Right ventricle myocardium inferior (tissue), 1 donor: Measurements from ENCODE around the gene CACTIN. TPM values are rescaled to one million over a fixed set of nuclear protein-coding genes. Genes with fewer than 3 reads are reported as not detected.
"Not testable (repeated sequence)": the region's sequence is repeated elsewhere in the genome, so short reads cannot be mapped to it uniquely, and the experiment has no call there.

Source experiments
- ATAC-seq: fragments of 200-7000 bp; cut with Tn5 transposase; one replicate; pipeline ENCODE4 v1.9.1; 2020; ENCODE audit warnings: mild to moderate bottlenecking, moderate library complexity
- DNase-seq: peaks from one replicate; pipeline ENCODE4 v3.0.0; 2021; ENCODE audit errors: missing footprints
- intact Hi-C: fragments of 100-400 bp; cut with DNase I; formaldehyde crosslinking; loops from one replicate; pipeline ENCODE4 v1.11.0; 2022
- long read RNA-seq: library from polyadenylated mRNA; unstranded; transcript quantifications from one replicate; pipeline ENCODE4 v2.0.0, GENCODE V29; 2021
- total RNA-seq: library from RNA; stranded (reverse); fragmentation: NEBNext Ultra II Directional; extraction: Animal tissue kit (Norgen Biotek cat#: 25700); gene quantifications from one replicate; pipeline ENCODE4 v1.2.1, GENCODE V29; 2021
- donor health status: DM: no; HTN: yes; CAD: no; lungs with severe emphysema.

The CACTIN gene
- total RNA-seq: 12.6 TPM
- long read RNA-seq, transcript CACTIN-203 (10 exons, 3,612 nt): major isoform, 12 of 23 reads
- long read RNA-seq, partial matches to known transcripts: 5 of 23 reads
- long read RNA-seq, other reads (novel, unspliced or antisense): 5 of 23 reads

DNA sequence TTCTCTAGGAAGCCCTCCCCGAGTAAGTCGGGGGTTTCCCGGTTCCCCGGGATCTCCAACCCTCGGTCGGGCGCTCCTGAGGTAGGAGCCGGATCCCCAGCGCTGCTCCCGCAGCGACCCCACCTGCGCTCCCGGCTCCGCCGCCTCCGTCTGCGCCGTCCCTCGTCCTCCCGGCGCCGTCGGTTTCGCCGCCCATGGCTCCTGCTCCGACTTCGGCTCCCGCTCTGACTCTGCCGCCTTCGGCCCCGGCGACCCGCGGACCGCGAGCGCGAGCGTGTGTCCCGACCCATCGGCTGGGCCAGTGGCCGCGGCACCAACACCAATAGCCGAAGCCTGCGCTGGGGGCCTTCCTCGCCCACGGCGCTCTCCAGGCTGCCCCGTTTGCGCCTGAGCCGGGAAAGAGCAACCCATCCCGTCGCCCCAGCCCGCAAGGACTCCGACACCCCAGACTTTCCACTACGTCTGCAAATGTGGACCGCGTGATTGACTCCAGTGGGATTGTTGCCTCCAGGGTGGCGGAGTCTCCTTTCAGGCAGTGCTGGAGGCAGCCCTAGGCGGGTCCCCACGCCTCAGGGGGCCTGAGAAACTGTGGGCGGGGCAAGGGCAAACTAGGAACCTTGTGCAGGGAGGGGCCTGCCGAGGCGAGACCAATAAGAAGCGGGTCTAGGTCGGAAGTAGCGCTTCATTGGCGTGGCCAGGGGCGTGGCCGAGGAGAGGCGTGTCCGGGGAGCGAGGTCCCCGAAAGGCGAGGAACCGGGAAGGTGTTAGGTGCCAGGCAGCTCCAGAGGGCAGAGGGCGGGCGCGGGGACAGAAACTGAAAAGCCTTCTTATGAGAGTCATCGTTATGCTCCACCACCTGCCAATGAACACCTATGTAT lies at the start of gene CACTIN:
Gene CACTIN, minus strand, starts transcription at position 318 of the 878 bp plus-strand sequence. Its CDS starts 28 bp downstream, at position 290.
- DNase-seq (peak; percentile 100), ATAC-seq (peak; percentile 98)
- intact Hi-C loops: no loop called here

DNA sequence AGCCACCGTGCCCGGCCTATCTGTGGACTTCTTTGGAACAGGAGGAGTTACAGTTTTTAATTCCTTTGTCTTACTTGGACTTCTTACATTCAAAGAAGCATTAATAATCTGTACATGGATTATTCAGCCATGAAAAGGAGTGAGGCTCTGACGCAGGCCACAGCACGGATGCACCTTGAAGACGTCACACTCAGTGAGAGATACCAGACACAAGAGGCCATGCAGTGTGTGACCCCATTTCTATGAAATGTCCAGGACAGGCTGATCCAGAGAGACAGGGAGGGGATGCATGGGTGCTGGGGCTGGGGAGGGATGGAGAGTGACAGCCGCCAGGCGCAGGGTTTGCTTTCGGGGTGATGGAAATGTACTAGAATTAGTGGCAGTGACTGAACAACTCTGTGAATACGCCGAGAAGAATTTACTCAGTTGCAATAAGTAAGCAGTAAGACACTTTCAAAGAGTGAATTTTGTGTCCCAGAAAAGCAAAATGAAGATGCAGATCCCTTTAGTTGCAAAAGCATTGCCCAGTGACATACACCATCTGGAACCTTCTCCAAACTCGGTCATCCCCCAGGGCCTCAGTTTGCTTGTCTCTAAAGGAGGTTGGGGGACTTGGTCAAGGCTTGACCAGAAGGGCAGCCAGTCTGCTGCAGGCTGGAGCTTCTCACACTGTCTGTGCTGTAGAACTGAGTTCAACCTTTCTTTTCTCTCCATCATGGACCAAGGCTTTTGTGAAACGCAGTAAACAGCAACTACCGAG lies 48.4 kb upstream of the CACTIN start:
- ATAC-seq: no peak
- intact Hi-C loops: no loop called here
- no peak for DNase-seq

DNA sequence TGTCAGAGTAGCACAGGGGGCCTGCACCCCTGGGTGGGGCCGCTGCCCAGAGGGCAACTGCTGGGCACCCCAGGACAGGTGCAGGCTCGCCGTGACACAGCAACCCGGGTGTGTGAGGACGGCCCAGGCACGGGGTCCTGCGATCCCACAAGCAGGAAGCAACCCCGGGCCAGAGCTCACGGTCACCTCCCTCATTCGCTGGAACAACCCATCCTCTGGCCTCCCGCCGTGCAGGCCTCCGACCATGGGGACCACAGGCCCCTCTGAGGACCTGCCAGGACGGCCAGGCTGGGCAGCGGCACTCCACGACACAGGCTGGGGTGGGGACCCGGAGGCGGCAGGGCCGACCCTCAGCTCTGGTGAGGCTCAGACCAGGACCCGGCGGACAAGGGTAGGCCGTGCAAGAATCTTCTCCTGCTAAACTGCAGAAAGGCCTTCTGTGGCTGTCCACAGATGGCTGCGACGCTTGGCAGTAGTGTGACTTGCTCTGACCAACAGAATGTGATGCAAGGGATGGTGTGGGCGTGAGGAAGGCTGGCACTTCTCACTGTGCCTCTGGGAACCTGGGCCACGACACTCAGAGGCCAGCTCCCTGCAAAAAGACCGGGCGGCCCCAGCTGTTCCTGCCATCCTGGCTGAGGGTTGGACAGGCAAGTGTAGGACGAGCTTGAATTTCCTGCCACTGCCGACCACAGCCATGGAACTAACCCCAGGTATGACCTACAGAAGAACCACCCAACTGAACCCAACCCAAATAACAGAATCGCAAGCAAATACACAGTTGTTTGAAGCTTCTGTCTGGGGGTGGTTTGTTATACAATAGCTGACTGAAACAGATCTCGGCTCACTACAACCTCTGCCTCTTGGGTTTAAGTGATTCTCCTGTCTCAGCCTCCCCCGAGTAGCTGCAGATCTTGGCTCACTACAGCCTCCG lies 47.2 kb upstream of the CACTIN start:
- ATAC-seq: no peak
- intact Hi-C loops: no loop called here
- DNase-seq: no peak

DNA sequence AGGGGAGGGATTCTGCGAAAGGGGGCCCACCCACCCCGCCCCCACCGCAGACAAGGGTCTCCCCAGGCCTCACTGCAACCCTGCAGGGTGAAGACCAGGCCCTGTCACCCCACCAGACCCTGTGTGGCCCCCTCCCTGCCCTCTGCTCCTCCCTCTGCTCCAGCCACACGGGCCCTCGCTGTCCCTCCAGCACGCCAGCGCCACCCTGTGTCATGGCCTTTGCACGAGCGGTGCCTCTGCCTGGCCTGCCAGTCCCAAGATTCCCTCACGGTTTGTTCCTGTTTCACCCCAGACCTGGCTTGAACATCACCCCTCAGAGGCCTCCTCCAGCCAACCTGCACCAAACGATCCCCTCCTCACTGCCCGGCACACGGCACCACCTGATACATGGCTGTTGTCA lies 46.4 kb upstream of the CACTIN start:
- DNase-seq (no peak), ATAC-seq (no peak)
- intact Hi-C loops: no loop called here

DNA sequence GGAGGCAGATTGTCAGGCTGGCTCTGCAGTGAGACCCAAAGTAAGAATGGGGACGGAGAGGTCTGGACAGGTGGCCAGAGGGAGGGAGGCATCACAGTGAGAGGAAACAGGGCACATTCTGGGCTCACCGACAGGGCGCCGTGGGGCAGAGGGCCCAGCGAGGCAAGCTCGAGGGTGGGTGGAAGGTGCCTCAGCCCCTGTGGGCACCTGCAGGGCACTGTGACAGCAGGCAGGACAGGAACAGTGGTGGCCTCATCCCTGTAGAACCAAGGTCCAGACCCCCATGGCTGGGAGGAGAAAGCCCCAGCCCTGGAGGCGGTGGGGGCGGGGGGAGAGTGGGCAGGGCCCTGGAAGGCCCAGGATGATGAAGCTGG lies 46.0 kb upstream of the CACTIN start:
- ATAC-seq: no peak
- intact Hi-C loops: no loop called here

DNA sequence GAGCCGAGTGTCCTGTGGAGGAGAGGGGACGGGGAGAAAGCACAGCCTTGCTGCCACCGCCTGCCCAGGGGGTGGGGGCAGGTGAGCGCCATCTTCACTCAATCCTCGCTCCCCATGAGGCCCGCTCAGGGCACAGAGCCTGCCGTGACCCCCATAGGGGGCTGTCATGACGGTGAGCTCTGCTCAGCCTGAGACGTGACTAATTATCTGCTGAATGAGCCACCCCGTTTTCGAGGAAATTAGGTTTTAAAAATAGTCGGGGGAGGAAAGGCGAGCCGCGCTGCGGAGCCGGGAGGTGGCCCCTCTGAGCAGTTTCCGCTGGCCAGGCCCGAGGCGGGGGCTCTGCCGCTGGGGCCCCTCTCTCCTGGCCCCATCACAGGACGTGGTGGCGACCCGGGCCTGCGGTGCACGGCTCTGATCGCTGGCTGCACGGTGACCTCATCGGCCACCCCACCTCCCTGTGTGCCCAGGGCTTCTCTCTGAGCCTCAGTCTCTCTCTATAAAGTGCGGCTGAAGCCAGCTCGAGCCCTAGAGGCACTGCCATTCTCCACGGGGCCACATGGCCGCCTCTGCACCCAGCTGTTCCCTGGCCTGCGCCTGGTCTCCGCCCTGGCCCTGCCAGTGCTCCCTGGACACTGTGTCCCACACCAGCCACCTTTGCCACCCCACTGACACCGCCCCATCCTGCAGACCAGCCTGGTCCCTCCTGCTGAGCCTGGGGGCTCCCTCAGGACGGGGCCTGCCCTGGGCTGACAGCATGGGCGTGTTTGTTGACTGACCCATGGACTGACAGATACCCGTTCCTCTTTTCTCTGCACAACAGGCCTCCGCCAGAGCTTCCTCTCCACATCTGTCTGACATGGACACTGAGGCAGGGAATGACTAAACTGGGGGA lies 45.3 kb upstream of the CACTIN start:
- intact Hi-C loops: no loop called here
- no peak for DNase-seq
- ATAC-seq: no peak

More for the DNA sequence above, 46.0 kb upstream of the CACTIN start:
- DNase-seq: no peak

- ATAC-seq (peak; percentile 75), DNase-seq (peak; percentile 87)
- intact Hi-C loops: no loop called here
These were observed 44.4 kb upstream of the CACTIN start for GRCh38 chr19:3670796-3671679.

GRCh38 chr19:3669947-3670795 lies 43.6 kb upstream of the CACTIN start:
- DNase-seq (peak; percentile 84), ATAC-seq (peak; percentile 85)
- intact Hi-C loops: no loop called here

GRCh38 chr19:3669082-3669946 lies 42.7 kb upstream of the CACTIN start:
- ATAC-seq (no peak), DNase-seq (no peak)
- intact Hi-C loops: no loop called here

DNA sequence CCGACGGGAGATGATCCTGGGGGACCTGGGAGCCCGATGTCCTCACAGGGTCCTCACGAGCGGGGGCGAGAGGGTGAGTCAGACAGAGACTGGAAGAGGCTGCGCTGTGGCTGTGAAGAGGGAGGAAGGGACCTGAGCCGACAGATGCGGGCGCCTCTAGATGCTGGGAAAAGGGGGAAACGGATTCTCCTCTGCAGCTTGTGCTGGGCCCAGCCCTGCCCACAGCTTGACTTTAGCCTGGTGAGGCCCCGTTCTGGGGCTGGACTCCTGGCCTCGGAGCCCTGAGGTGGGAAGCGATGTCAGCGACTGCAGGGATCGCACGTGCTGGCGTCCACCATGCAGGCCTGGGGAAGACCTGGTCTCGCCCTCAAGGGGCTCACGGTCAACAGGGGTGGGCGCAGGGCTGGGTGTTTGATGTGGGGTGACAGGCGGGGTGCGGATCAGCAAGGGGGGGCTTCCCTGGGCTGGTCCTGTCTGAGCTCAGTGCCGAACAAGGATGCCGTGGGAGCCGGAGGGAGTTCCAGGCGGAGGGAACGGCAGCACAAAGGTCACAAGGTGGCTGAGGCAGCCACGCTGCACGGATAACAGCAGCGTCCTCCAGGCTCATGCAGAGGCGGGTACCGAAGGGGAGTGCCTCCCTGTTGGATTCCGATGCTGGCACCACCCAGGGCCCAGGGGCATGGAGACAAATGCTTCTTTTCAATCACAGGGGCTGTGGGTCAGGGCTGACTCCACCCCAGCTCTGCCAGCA lies 41.9 kb upstream of the CACTIN start:
- ATAC-seq (no peak), DNase-seq (no peak)
- intact Hi-C loops: no loop called here

GRCh38 chr19:3667766-3668165 lies 41.2 kb upstream of the CACTIN start:
- DNase-seq: no peak
- no peak for ATAC-seq
- intact Hi-C loops: loop anchor here (2.0 kb wide), 1 partner anchor 33 kb away; the partner anchor contains the start of gene PIP5K1C

GRCh38 chr19:3667037-3667638 lies 40.5 kb upstream of the CACTIN start:
- DNase-seq (no peak), ATAC-seq (no peak)
- intact Hi-C loops: loop anchor here (2.0 kb wide), 1 partner anchor 34 kb away; the partner anchor contains the start of gene PIP5K1C

GRCh38 chr19:3666545-3666856 lies 39.9 kb upstream of the CACTIN start:
- intact Hi-C loops: loop anchor here (2.0 kb wide), 1 partner anchor 34 kb away; the partner anchor contains the start of gene PIP5K1C
- not testable (repeated sequence) for ATAC-seq, DNase-seq
